Kidney (tissue), 14 donors: Measurements from ENCODE around the gene RASA3. TPM values are rescaled to one million over a fixed set of nuclear protein-coding genes. Genes with fewer than 3 reads are reported as not detected.

Source experiments
- DNase-seq, 5 donors: peaks; one replicate each; pipeline ENCODE4 v3.0.0-alpha.2; 2013 to 2020
- FAIRE-seq: peaks from 2 replicates; lab custom pipeline; 2012; peaks lifted over from hg19 to GRCh38; lab: Jason Lieb, UNC
- H3K27ac ChIP-seq, 2 donors: one replicate each; pipeline ENCODE4 v1.7.0; 2013; ENCODE audit warnings: low read depth in 2 of 2, low read length in 2 of 2, inconsistent platforms in 1 of 2
- H3K27me3 ChIP-seq: one replicate; pipeline ENCODE4 v1.7.1; 2013; ENCODE audit warnings: low read length, inconsistent platforms; ENCODE audit not compliant: control insufficient read depth, insufficient read depth
- H3K36me3 ChIP-seq, 3 donors: one replicate each; pipeline versions ENCODE4 v1.7.0 to v1.7.1; 2013; ENCODE audit warnings: low read length in 3 of 3, control low read depth in 1 of 3, inconsistent platforms in 1 of 3; ENCODE audit not compliant: insufficient read depth in 3 of 3, control insufficient read depth in 2 of 3
- H3K4me1 ChIP-seq, 3 donors: one replicate each; pipeline versions ENCODE4 v1.7.0 to v1.7.1; 2013; ENCODE audit warnings: low read length in 3 of 3, inconsistent platforms in 1 of 3, low read depth in 1 of 3; ENCODE audit not compliant: control insufficient read depth in 2 of 3, insufficient read depth in 2 of 3
- H3K4me3 ChIP-seq, 3 donors: one replicate each; pipeline versions ENCODE4 v1.7.0 to v1.8.1; 2013; ENCODE audit warnings: low read length in 3 of 3, control low read depth in 1 of 3, inconsistent platforms in 1 of 3
- H3K9ac ChIP-seq, 3 donors: one replicate each; pipeline versions ENCODE4 v1.7.0 to v1.7.1; 2013; ENCODE audit warnings: low read length in 3 of 3, control low read depth in 1 of 3, inconsistent platforms in 1 of 3
- H3K9me3 ChIP-seq, 3 donors: one replicate each; pipeline versions ENCODE4 v1.7.0 to v1.7.1; 2013; ENCODE audit warnings: low read length in 3 of 3, control low read depth in 1 of 3, inconsistent platforms in 1 of 3; ENCODE audit not compliant: control insufficient read depth in 2 of 3, insufficient read depth in 1 of 3
- CTCF ChIP-seq: IDR thresholded peaks from 3 replicates; pipeline ENCODE4 v1.5.1; 2012; ENCODE audit warnings: mild to moderate bottlenecking, moderate library complexity, borderline replicate concordance; ENCODE audit not compliant: insufficient read depth; ENCODE audit errors: extremely low read depth
- intact Hi-C: fragments of 100-400 bp; cut with DNase I; formaldehyde crosslinking; loops from one replicate; pipeline ENCODE4 v1.11.1; 2022
- polyA plus RNA-seq: library from polyadenylated mRNA; stranded (reverse); fragments of 350-450 nt; fragmentation: Illumina TruSeq; extraction: RNeasy Lipid Tissue Mini Kit (QIAGEN cat#74804); gene quantifications from one replicate; pipeline ENCODE4 v1.2.3, GENCODE V29; 2014; ENCODE audit warnings: low read depth, low replicate concordance; ENCODE audit not compliant: insufficient read depth
- total RNA-seq: library from RNA; stranded (reverse); fragmentation: NEBNext Ultra II Directional; extraction: Animal tissue kit (Norgen Biotek cat#: 25700); gene quantifications from one replicate; pipeline ENCODE4 v1.2.1, GENCODE V29; 2021
- donor health status: control.
- donor health status: control.
- donor health status: control.
- donor health status: control.
- donor health status: control.
- donor health status: DM: yes; HTN: yes; CAD: no.
- donor health status: Normal renal cell carcinoma (clear cell type).

Gene RASA3
- total and polyA plus RNA-seq, 2 donors from 2014 or later = 4.2 to 28.8 TPM

GRCh38 chr13:113937527-113938180 is 194.8 kb downstream of the RASA3 start:
- no peaks in the 10 kb centered on the region for H3K27me3 ChIP-seq
- TF ChIP-seq CTCF = no peak

DNA sequence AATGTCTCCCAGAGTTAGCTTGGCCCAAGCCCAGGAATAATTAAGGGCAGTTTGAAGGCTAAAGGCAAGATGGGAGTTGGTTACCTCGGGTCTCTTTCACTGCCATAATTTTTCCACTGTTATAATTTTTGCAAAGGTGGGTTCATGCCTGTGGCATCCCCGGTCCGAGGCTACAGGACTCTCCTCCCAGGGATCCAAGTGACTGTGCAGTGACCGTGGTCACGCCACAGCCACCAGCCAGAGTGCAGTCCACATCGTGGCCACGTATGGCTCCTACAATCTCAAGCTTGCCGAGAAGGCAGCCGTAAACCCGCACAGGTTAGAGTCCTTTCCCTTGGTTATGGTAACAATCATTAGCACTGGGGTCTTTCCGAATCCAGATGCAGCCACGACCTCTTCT is 195.3 kb downstream of the RASA3 start:
- no peak for FAIRE-seq
- intact Hi-C loops = no loop called here

More at GRCh38 chr13:113937527-113938180, 194.8 kb downstream of the RASA3 start:
- FAIRE-seq (no peak), DNase-seq (peak in 1 of 5 donors; percentile 19)
- intact Hi-C loops = no loop called here
- no peaks in the 10 kb centered on the region for H3K4me1 ChIP-seq
- H3K36me3 ChIP-seq = no peaks in the 10 kb centered on the region
- H3K9me3 ChIP-seq = no peaks in the 10 kb centered on the region
- no peak overlapping the region for H3K27ac ChIP-seq
- H3K9ac ChIP-seq = no peak overlapping the region
- no peak overlapping the region for H3K4me3 ChIP-seq

GRCh38 chr13:113936166-113936965 is 196.1 kb downstream of the RASA3 start:
- Histone ChIP-seq H3K36me3 (no peaks in the 10 kb centered on the region), H3K4me3 (no peak overlapping the region), H3K27ac (no peak overlapping the region), H3K4me1 (no peaks in the 10 kb centered on the region), H3K9ac (no peak overlapping the region), H3K27me3 (no peaks in the 10 kb centered on the region), H3K9me3 (no peaks in the 10 kb centered on the region)
- FAIRE-seq (no peak), DNase-seq (peak in 1 of 5 donors; percentile 54)
- TF ChIP-seq CTCF = no peak
- intact Hi-C loops = no loop called here

More for the DNA sequence above, 195.3 kb downstream of the RASA3 start:
- Histone ChIP-seq H3K4me3 (no peak overlapping the region), H3K27me3 (no peaks in the 10 kb centered on the region), H3K4me1 (no peaks in the 10 kb centered on the region), H3K9ac (no peak overlapping the region), H3K27ac (no peak overlapping the region), H3K36me3 (no peaks in the 10 kb centered on the region), H3K9me3 (no peaks in the 10 kb centered on the region)
- DNase-seq = peak in 1 of 5 donors; percentile 27
- TF ChIP-seq CTCF = no peak
